Nucleus accumbens (tissue), 56 donors: Measurements from ENCODE around the gene EML1.
A peak's percentile ranks its signal among the peaks of the same experiment; 100 is the strongest.

Experiments
- DNase-seq, 56 donors: peaks; one replicate each; lab custom pipeline; 2025; lab: John Stamatoyannopoulos, UW

Gene EML1

DNA sequence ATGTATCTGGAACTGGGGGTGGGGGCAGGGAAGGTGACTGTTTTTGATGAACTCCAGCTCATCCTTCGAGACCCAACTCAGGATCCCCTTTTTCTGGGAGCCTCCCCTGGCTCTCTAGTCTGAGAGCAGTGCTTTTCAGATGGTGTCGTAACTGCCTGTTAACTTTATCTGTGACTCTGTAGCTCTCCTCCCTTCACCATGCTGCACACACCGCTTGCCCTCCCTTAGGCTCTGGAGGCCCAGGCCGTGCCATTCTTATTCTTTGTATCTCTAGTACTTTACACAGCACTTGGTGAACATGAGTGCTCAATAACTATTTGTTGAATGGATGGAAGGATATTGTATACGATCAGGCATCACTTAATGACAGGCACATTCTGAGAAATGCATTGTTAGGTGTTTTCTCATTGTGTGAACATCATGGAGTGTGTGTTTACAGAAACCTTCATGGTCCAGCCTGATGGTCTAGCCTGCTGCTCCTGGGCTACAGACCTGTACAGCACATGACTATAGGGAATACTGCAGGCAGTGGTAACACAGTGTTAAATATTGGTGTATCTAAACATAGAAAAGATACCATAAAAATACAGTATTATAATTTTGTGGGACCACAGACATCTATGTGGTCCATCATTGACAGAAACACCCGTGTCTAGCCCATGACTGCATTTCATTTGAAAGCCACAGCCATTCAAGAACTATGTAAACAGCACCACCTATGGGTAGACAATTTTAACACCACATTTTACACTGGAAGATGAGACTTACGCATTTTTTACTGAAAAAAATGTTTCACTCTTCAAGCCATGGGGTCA is 91.8 kb downstream of the EML1 start:
- DNase-seq = peak in 7 of 56 donors; percentile 12 to 42 (median 28)

DNA sequence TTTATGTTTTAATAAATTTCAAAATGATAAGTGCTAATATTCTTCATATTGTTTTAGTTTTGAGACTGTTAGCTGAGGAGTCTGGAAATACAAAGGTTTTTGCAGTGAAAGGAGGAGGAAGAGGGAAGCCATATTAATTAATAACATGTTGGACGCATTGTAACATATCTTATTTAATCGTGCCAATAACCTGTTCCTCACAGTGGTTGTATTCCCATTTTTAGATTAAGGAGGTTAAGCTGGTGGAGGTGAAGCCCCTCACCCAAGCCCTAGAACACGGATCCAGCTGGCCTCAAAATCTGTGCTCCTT is 92.4 kb downstream of the EML1 start:
- no peak for DNase-seq

DNA sequence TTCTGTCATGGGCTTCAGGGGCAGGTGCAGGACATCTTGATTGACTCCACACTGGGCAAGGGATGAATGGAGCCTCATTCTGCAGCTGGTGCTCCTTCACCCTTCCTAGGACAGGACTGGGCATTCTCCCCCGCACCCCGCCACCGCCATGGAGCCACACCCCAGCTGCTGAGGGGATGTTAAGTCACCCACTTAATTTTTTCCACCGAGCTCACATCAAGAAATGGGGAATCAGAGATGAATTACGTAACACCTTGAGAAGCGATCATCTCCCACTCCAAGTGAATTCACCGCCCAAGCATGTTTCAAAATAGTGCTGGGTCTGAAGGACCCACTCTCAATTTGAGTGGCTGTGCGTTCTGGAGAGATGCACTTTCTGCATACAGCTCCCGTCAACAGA is 94.2 kb downstream of the EML1 start:
- peak in 11 of 56 donors; percentile 11 to 50 (median 32) for DNase-seq

DNA sequence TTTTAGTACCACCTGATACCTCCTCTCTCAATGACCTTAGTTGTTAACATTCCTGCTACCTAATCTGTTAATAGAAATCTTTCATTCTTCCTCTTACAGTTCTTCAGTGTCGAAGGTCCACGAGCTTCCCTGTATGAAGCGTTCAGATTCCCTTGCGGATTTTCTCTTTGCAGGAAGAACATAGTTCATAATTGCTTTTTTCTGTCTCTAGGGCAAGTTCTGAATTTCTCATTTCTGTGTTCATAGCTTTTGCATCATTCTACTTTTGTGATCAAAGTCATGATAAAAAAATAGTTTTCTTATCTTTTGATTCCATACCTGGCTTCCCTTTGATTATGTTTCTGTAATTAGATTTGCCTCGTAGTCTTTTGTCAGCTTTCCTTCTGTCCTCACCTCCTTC is 94.9 kb downstream of the EML1 start:
- no peak for DNase-seq

DNA sequence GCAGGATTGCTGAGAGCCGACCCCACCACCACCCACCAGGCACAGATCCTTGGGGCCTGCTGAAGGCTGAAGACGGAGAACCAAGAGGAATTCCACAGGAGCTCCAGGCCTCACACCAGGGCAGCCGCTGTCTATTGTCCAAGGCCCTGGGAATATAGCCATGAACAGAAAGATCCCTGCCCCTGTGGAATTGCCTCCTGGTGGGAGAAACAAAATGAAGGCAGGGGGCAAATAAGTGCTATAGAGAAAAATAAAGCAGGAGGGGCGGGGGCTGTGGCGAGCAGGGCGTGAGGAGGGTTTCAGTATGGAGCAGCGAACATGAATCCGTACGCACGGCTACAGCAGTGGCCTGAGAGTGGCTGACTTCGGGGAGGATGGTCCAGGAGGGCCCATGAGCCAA is 96.1 kb downstream of the EML1 start:
- DNase-seq = no peak

DNA sequence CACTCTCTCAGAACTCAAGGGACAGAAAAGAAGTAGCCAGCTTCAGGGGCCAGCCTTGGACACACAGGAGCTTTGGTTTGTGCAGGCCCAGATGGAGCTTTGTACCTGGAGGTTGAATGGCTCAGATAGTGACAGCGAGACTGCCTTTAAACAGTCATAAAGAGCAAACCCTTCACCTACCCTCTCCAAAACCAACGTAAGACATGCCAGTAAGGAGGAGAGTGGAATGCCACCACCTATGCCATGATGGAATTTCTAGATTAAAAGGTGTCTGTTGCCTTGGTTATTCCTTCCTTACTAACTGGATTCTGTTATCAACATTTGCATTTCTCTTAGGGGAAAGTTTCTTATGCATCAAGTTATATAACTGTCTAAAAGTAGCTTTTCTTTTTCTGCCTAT is 98.1 kb downstream of the EML1 start:
- DNase-seq = no peak

DNA sequence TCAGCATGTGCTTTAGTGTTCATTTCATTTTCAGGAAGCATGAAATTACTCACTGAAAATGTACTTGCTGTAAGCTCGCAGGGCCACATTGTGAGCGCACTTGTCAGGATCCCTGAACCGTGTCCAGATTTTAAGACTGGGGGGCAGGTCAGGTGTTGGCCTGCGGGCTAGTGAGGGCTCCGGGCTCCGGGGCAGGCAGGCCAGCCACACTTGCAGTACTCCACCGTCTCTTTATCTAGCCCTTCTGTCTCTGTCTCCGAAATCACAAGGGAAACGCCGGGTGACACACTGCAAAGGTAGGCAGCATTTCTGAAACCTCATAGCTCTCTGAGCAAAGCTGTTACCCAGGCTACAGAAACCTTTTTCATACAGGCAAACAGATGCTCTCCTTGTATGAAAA is 98.7 kb downstream of the EML1 start:
- peak in 6 of 56 donors; percentile 19 to 38 (median 32) for DNase-seq

DNA sequence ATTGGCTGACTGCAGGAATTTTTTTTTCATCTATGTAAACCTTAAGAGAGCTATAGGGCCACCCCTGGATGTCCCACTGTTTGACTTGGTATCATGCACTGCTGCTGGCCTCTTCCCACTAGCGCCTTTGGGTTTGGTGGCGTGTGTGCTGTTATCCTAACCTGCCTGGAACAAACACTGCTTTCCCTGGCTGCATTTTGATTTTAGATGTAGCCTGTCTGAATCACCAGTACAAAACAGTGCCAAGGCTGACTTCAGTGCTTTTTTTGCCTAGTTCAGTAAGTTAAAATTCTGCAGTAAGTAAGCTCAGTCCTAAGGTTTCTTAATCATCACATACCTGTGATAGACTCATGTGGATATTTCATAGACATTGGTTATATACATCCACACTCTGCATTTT is 99.2 kb downstream of the EML1 start:
- no peak for DNase-seq

DNA sequence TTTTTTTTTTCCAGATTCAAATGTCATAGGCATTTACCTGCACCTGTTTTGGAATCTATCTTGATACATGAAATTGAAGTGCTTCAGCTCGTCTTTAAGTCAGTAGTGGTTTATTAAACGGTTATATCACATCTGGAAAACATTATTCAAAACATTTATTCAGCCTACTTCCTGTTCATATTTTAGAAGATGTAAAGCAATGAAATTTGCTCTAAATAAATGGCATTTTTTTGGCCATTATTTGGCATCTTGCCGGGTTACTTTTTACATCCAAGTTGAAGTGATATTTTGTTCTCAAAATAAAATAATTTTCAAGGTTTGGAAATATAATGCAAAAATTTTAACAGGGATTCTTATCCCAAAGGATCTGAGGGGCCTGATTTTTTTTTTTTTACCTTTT is 103.1 kb downstream of the EML1 start:
- DNase-seq = no peak

DNA sequence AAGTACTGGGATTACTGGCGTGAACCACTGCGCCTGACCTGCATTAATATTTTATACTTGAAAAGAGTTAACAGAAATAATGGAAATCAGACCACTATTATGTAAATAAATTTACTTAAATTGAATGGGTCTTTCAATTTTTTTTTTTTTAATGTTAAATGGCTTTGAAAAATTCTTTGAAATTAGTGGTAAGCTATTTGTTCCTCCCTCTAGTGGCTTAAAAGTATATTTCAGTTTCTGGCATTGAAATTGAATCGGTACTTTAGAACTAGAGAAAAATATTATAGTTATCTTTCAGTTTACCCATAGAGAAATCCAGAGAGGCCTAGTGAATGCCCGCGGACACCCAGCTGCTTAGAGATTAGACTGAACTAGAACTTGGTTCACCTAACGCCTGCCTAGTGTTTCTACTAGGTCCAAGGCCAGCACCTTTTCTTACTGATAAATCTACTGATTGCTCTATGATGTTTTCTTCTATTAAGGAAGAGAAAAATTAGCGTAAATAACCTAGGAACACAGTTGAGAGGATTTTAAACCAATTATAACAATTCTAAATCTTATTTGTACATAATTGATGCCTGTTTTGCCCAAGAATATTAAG is 106.5 kb downstream of the EML1 start:
- DNase-seq = no peak

DNA sequence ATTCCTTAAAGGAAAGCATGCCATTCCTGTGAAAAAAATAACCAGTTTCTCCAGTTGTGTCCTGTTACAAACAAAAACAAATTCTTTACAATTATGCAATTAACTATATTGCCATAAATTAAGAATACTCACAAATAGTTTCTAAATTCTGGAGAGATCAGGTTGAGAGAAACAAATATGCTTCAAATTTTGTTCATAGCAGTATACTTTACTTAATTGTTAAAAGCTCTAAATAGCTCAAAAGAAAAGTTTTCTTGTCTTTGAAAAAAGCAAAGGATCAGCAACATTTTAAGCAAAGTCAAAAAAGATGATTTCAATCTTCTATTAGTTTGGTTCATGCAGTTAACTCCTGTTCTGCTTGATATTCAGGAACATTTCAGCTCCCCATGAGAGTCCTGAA is 109.7 kb downstream of the EML1 start:
- DNase-seq = no peak

DNA sequence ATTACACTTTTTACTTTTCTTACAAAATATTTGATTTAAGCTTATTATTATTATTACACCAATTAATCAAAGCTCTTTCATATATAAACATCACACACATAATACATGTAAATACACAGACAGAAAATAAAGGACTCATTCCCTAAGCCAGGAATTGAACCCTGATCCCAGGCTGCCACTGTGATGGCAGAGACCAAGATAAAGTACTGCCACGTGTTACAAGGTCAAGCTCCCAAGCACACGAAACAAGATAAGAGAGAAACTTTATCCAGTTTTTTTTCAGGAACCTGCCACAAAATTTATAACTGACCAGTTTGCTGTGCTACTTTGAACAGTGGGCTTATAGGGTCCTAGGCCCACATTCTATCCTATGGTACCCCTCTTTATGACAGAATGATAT is 111.3 kb downstream of the EML1 start:
- no peak for DNase-seq

DNA sequence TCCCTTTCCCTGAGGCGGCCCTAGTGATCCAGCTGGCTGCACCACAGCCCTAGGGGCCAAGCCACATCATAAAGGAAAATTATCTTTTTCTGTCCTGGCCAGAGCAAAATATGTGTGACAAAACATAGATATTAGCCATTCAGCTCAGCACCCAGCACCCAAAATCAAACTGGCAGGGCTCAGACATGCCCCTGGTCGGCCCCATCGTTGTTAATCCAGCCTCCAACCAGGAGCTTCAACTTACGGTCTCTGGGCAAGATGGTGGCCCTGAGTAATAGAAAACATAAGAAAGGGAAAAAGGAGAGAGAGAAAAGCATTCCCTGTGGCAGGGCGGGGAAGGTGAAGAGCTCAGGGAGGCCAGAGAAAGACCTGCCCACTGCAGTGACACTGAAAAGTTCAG is 111.9 kb downstream of the EML1 start:
- no peak for DNase-seq

DNA sequence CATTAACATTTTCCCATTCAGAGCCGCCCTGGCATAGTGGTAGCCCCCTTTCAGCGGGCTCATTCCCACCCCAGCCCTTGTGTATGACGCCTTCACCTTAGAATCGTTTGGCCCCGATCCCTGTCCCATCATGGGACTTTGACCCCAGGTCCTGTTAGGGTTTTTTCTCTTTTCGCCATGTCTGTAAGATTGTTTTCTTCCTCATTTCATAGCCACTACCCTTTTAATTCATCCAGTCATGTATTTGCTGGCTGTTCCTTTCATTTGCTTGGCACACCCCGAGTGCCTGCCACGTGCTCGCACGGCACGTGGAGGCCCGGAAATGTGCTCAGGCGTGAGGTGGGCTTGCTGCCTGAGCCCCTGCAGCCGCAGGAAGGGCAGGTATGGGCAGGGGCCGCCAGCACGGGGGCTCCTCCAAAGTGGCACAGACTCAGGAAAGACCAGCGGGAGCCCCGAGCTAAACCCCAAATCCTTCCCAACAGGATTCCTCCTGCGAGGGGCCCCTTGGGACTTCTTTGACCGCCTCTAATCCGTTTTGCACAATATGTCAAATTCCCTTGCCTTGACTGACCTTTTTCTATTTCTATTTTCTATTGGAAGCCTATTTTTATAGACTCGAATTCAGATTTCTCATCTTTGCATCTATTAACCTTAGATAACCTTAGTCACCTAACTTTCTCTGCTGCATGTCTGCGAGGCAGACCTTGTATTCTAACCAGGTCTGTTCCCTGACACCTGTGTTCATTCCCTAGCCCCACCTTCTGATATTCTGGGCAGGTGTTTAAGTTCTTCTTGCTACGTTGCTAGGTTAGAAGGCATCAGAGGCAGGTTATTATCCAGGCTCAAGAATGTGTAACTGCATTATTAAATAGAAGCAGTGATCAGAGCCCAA is 114.8 kb downstream of the EML1 start:
- DNase-seq = no peak

DNA sequence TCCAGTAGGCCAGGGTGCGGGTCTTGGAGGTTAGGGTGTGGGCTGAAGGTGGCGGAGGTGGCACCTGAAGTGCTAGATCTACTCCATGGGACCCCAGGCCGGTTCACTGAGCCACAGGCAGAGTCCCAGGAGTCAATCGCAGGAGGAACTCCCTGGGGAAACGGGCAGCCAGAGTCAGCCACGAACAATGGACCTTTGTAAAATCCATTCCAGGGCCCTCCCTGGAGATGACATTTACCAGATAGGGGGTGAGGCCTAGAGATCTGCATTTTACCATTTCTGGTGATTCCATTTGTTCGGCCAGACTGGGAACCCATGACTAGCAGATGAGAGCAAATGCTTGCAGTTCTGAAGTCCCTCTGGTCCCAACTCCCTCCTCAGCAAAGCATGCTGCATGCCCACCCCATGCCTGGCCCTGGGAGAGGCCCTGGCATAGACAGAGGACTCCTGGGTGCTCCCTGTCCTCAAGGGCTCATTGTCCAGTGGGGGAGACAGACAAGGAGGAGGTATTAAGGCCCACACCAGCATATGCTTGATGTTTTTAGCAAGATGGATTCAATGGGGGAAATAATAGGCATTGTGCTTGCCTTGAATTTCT is 115.5 kb downstream of the EML1 start:
- DNase-seq = no peak

DNA sequence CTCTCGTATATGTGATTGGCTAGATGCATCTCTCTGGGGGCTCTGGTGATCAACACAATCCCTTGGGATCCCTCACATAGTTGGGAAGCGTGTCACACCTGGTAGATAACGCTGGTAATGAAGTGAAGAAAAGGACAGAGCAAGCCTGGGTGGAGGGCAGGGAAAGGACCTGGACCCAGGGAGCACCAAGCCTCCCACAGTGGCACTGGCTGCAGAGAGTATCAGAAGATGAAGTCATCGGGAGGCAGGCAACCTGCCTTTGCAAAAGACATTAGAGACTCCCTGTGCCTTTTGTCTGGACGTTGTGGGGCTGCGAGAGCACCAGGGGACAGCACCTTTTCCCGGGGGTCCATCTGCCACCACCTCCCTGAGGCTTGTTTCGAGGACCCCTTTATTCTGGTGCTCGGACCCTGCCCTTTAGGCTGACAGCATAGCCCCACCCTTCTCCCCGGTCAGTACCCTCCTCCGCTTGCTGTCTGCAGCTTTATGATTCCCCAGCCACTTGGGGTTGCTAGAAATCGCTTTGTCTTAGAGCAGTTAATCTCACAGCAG is 116.4 kb downstream of the EML1 start:
- no peak for DNase-seq

DNA sequence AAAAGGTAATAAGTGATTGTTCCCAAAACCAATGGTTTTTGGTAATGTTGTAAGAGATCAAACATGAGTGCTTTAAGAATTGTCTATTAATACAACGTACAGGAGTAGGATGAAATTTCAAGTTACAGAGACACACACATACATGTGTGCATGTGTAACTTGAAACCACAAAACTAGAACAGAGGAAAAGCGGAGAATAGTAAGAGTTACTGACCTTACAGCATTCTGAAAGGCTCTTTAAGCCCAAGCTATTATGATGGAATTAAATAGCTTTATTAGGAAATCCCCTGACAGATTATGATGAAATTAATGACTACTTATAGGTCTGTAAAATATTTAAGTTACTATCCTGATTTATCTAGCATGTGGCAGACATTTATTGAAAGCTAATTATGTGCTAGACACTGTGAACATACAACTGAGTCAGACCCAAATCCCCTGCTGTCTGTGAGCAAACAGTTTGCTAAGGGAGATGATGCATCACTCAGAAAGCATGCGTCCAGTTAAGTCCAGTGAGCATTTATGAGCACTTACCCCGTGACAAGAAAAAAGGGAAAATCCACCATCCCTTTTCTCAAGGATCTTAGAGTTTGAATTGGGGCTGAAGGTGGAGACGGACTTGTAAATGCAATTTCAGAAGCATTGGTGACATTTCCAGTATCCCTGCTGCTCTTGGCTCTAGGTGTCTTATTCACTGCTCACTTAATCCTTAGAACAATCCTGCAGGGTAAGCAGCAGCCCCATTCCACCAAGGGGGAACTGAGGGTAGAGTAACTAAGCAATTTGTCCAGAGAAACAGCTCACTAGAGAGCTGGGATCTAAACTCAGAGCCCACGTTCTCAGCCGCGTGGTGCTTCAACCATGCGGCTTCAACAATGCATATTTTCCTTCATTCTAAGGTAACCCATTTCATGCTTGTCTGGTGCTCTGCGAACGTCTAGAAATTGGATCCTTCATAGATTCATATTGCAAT is 117.4 kb downstream of the EML1 start:
- no peak for DNase-seq

DNA sequence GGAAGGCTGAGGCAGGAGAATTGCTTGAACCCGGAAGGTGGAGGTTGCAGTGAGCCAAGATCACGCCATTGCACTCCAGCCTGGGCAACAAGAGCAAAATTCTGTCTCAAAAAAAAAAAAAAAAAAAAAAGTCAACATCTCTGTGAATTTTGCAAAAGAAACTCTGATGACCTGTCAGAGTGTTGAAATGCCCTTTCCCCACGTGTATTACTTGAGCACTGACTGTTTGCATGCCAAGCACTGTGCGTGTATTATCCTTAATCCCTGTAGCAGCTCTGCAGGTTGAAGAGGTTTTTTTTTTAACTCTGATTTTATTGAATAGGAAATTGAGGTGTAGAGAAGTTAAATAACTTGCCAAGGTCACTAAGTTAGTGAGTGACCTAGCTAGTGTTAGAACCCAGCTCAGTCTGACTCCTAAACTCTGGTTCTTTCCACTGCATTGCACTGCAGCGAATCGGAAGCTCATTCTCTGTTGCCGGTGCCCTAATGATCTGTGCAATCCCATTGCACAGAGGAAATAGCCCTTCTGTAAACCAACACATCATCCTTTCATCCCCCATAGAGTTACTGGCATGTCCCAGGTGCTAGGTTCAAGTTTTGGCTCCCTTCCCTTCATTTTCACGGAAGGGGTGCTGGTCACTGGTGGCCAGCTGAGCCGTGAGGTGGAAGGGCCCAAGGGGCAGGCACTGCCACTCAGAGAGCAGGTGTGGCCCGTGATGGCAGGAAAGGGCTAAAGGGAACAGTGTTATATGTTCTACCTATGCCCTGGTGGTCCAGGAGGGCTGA is 122.3 kb downstream of the EML1 start:
- DNase-seq = no peak

DNA sequence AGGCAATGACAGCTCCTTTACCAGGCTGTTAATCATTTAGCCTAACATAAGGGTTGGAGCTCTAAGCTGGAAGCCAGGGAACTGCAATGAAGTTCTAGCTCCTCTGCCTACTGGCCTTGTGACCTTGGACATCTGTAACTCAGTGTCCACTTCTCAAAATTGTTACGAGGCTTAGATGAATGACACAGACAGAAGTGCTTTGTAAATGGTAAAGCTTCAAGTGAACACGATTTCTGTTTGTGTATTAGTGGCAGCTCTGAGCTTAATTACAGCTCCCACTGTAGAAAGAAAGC is 122.8 kb downstream of the EML1 start:
- DNase-seq = no peak
